Endothelial cell (in vitro differentiated cells): ENCODE data around the gene CBX8. TPM values are rescaled to one million over a fixed set of nuclear protein-coding genes. Genes with fewer than 3 reads are reported as not detected.

Experiments used
- DNase-seq: peaks from one replicate; pipeline ENCODE4 v3.0.0; 2021; ENCODE audit warnings: low spot score
- H3K27ac Mint-ChIP-seq: one replicate; pipeline ENCODE4 v1.8.0; 2021; ENCODE audit warnings: mixed read lengths, inconsistent platforms; ENCODE audit not compliant: unreplicated experiment
- H3K27me3 Mint-ChIP-seq: one replicate; pipeline ENCODE4 v1.8.0; 2021; ENCODE audit warnings: mild to moderate bottlenecking, moderate library complexity, mixed read lengths, inconsistent platforms; ENCODE audit not compliant: unreplicated experiment
- H3K36me3 Mint-ChIP-seq: one replicate; pipeline ENCODE4 v1.8.0; 2021; ENCODE audit warnings: mild to moderate bottlenecking, low read depth, mixed read lengths, inconsistent platforms; ENCODE audit not compliant: unreplicated experiment
- H3K4me1 Mint-ChIP-seq: one replicate; pipeline ENCODE4 v1.8.0; 2021; ENCODE audit warnings: mild to moderate bottlenecking, mixed read lengths, inconsistent platforms; ENCODE audit not compliant: unreplicated experiment
- H3K4me3 Mint-ChIP-seq: one replicate; pipeline ENCODE4 v1.8.0; 2021; ENCODE audit warnings: mild to moderate bottlenecking, mixed read lengths, inconsistent platforms; ENCODE audit not compliant: unreplicated experiment
- H3K9me3 Mint-ChIP-seq: one replicate; pipeline ENCODE4 v1.8.0; 2021; ENCODE audit warnings: mixed read lengths, inconsistent platforms; ENCODE audit not compliant: unreplicated experiment
- CTCF ChIP-seq: fragments of 200-600 bp; sonication (generic); IDR thresholded peaks from one replicate; pipeline ENCODE4 v1.5.0; 2021; ENCODE audit warnings: antibody characterized with exemption; ENCODE audit not compliant: unreplicated experiment
- total RNA-seq: library from RNA; stranded (reverse); fragmentation: NEBNext Ultra II Directional; extraction: Animal tissue kit (Norgen Biotek cat#: 25700); gene quantifications from one replicate; pipeline ENCODE4 v1.2.1, GENCODE V29; 2021; ENCODE audit not compliant: unreplicated experiment

CBX8 gene
- total RNA-seq, 1 donor from 2014 or later, result 3.3 TPM

GRCh38 chr17:79834565-79835469 is 37.9 kb upstream of the CBX8 start:
- Mint-ChIP-seq H3K27ac (no peak overlapping the region), H3K27me3 (peaks cover 40% of the 10 kb centered on the region), H3K36me3 (peaks cover 4% of the 10 kb centered on the region), H3K9me3 (no peaks in the 10 kb centered on the region), H3K4me3 (peak overlapping the region; percentile 74), H3K4me1 (peaks cover 8% of the 10 kb centered on the region)
- peak; percentile 69 for DNase-seq
- peak; percentile 99 for TF ChIP-seq CTCF

- Mint-ChIP-seq H3K4me1 (peaks cover 12% of the 10 kb centered on the region), H3K27ac (no peak overlapping the region), H3K9me3 (no peaks in the 10 kb centered on the region), H3K36me3 (peaks cover 4% of the 10 kb centered on the region), H3K4me3 (no peak overlapping the region), H3K27me3 (peaks cover 44% of the 10 kb centered on the region)
- TF ChIP-seq CTCF, result no peak
- no peak for DNase-seq
These were observed 37.1 kb upstream of the CBX8 start for GRCh38 chr17:79833744-79834564.

DNA sequence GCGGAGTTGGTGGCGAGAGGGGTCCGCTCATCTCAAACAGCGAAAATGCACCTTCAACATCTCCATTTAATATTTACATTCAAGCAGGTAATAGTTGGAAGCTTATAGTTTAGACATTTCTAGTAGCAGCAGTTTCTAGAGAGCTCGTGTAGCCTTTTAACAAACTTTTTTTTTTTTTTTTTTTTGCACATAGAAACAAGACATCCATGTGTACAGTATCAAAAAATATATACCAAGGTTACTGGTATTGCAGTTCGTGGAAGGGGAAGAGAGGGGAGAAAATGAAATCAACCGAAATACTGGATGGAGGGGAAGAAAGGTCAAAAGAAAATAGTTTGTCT is 36.2 kb upstream of the CBX8 start:
- no peak overlapping the region for H3K4me3 Mint-ChIP-seq
- H3K27ac Mint-ChIP-seq, result no peak overlapping the region
- TF ChIP-seq CTCF, result no peak
- H3K27me3 Mint-ChIP-seq, result peaks cover 40% of the 10 kb centered on the region
- peaks cover 16% of the 10 kb centered on the region for H3K4me1 Mint-ChIP-seq
- peaks cover 4% of the 10 kb centered on the region for H3K36me3 Mint-ChIP-seq
- no peaks in the 10 kb centered on the region for H3K9me3 Mint-ChIP-seq
- no peak for DNase-seq

DNA sequence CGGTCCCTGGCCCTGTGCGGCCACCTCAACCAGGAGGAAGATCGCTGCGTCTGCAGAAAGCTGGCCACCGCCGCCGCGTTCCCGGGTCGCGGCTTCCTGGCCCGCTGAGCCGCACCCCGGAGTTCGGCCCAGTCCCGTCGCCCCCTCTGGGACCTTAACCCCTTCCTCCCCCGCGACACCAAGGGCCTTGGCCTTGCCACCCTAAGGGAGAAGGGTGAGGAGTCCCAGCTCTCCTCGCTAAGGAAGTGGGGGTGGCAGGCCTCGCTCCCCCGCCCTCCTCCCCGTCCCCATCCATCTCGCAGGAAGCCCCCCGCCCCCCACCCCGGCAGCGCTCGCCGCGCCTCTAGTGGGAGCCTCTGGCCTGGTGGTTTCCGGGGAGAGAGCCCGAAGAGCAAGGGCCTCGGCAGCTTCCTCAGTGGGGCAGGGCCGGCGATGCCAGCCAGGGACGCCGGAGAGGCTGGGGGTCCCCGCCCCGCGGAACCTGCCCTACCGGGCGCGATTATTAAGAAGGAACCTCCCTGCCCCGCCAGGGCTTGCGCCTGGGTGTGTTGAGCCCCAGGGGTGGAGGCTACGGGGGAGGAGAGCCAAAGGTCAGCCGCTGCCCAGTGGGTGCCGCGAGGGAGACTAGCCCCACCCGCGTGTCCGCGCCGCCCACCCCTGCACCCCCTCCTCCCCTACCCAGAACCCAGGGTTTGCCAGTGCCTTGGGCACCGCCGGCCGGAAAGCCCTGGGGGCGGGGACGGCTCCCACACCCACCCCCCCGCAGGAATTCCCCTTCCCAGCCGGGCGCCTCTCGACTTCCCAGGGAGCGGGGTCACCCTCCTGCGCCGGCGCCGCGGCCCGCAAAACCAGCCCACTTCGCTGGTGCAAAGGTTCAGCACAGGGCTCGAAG is 35.6 kb upstream of the CBX8 start:
- H3K27ac Mint-ChIP-seq, result no peak overlapping the region
- no peaks in the 10 kb centered on the region for H3K9me3 Mint-ChIP-seq
- DNase-seq, result no peak
- peaks cover 4% of the 10 kb centered on the region for H3K36me3 Mint-ChIP-seq
- peaks cover 41% of the 10 kb centered on the region for H3K27me3 Mint-ChIP-seq
- no peak for TF ChIP-seq CTCF
- peaks cover 13% of the 10 kb centered on the region for H3K4me1 Mint-ChIP-seq
- H3K4me3 Mint-ChIP-seq, result no peak overlapping the region
